ENCODE data around the gene ADCY4.

ADCY4 gene

DNA sequence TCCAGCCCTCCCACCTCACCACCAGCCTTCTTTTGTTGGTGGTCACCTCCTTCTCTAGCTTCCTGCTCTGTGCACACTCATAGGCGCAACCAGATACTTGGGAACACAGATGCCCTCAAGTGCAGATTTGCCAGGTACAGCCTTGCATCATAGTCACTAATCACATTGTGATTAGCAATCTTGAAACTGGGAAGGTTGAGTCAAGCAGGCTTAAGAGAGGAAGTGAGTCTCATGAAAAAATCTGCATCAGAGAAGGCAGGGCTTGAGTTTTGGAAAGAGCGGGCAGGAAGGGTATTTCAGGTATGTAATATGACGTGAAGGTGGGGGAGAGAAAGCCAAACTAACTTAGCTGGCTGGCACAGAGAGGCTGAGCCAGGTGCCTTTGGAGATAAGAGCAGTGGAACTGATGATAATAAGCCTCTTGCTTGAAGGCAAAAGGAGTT lies 60.7 kb downstream of the ADCY4 start:
- no peak for DNase-seq (ENCODE audit: low read depth in 2 of 2)

- no peak for DNase-seq (ENCODE audit: low read depth in 2 of 2)
Measured at GRCh38 chr14:24273422-24273998, 61.4 kb downstream of the ADCY4 start.

DNA sequence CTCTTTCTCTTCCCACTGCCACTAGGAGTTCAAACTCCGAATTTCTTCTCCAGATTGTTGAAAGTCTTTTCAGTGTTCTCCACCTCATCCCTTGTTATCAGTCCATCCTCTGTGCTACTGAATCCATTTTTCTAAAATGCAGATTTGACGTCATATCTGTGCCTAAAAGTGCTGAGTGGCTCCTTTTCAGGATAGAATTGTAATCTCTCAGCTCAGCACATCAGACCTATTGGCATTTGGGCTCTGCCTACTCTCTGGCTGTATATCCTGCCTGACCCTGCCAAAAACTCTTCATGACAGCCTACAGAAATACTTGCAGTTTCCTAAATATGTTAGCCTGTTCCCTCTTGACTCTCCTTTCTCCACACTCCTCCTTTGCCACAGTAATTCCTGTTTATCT lies 62.4 kb downstream of the ADCY4 start:
- no peak for DNase-seq (ENCODE audit: low read depth in 2 of 2)

- DNase-seq (ENCODE audit: low read depth in 2 of 2), result no peak
Measured at GRCh38 chr14:24271834-24272263, 63.0 kb downstream of the ADCY4 start.

DNA sequence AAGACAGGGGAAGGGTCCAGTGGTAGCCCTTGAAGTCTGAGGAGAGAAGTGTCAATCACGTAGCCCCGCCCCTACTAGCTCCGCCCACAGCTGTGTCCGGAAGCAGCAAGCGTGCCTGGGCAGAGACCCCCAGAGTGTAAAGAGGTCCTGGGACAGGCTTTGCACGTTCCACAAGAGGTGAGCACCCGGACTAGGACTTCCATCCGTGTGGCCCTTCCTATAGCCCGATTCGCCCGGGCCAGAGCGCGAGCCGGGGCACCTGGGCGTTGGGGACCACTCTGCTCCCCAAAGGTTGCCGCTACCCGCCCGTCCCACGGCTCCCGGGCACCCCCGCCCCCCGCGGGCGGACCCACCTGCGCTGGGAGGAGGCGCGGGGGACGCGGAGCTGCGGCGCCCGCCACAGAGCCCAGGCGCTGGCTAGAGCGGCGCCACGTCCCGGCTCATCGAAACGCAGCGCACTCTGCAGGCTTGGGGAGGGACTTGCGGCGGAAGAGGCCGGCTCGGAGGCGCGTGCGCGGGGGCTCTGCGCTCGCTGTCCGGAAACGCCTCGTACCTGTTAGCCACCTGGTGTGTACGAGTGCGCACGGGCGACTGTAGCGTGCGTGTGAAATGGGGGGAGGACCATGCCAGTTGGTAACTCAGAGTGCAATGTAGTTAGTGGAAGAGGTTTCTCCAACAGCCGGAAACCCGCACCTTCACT lies 63.6 kb downstream of the ADCY4 start, which contains the start of gene RABGGTA:
Gene RABGGTA (minus strand): TSS at position 464 of the 700 bp plus-strand sequence. CDS start 482 bp downstream, outside the sequence.
- peak; percentile 79 to 81 for DNase-seq (ENCODE audit: low read depth in 2 of 2)

DNA sequence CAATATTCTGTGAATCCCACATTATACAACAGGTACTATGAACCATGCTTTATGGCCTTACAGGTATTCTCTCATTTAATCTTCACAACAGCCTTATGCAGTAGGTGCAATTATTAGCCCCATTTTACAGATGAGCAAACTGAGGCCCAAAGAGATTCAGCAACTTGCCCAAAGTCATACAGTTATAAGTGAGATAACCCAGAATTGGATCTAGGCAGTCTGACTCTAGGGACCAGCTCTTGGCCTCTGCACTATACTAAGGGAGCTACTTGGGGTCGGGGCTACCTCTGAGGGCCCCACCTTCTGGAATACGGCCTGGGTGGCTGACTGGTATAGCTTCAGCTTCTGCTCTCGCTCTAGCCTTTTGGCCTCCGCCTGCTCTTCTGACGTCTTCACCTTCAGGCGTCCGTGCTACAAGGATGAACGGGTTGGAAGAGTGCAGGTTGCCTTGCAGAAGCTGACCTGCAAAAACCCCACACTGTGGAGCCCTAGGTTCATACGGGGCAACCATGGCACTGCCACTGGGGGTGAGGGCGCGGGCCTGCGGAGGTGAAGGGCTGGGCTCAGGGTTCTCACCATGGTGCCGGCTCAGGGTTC lies 64.2 kb downstream of the ADCY4 start:
- DNase-seq (ENCODE audit: low read depth in 2 of 2), result no peak

DNA sequence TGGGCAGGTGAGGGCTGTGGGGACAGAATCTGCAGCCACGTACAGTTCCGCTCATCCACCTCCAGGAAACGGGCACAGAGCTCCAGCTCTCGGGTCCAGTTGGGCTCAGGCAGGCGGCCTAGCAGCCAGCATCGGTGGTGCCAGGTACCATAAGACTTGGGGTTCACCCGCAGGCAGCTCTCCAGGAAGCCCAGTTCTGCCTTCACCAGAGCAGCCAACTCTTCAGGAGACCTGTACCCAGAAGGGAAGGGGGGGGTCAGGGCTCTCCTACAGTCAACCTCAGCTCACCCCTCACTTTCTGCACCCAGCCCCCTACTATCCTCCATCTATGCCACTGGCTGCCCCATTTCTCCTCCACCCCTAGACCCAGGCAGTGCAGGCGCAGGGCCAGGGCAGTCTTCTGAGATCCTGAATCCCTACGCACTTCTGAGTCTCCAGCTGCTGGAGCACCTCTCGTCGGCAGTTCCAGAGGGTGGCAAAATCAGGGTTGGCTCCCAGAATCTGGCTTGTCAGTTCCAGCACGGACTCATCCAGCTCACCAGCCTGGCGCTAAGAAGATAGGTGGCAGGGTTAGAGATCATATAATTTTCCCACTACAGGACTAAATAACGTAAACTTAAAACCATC lies 64.8 kb downstream of the ADCY4 start:
- no peak for DNase-seq (ENCODE audit: low read depth in 2 of 2)

- no peak for DNase-seq (ENCODE audit: low read depth in 2 of 2)
Measured at GRCh38 chr14:24269368-24269767, 65.5 kb downstream of the ADCY4 start.
